K562 (cell line): Measurements from ENCODE around the gene PRRC2A. TPM values are rescaled to one million over a fixed set of nuclear protein-coding genes. Genes with fewer than 3 reads are reported as not detected.

Source experiments
- ARID1B ChIP-seq: fragments of 450-650 bp; IDR thresholded peaks from 2 replicates; pipeline ENCODE4 v1.6.1; 2016; ENCODE audit warnings: antibody characterized with exemption, mild to moderate bottlenecking, inconsistent platforms
- BHLHE40 ChIP-seq: IDR thresholded peaks from 2 replicates; pipeline ENCODE4 v1.6.1; 2011; ENCODE audit warnings: low read length, improper control_type of control experiment
- BRF1 ChIP-seq: IDR thresholded peaks from 3 replicates; pipeline ENCODE4 v1.6.1; 2011; ENCODE audit warnings: borderline replicate concordance, mild to moderate bottlenecking; ENCODE audit not compliant: insufficient read length; ENCODE audit errors: extremely low read depth
- COPS2 ChIP-seq: fragments of 450-650 bp; conservative IDR thresholded peaks from 2 replicates; pipeline ENCODE4 v1.6.1; 2016; ENCODE audit warnings: mild to moderate bottlenecking, moderate library complexity
- FIP1L1 ChIP-seq: fragments of 200-400 bp; formaldehyde crosslinking; IDR thresholded peaks from 2 replicates; pipeline ENCODE4 v1.6.1; 2018; ENCODE audit warnings: mild to moderate bottlenecking, low read depth, low read length; ENCODE audit not compliant: poor library complexity, severe bottlenecking
- FOSL1 ChIP-seq: fragments of 200-800 bp; sonication (Bioruptor generic); conservative IDR thresholded peaks from 2 replicates; pipeline ENCODE4 v1.6.1; 2016; ENCODE audit warnings: missing genetic modification characterization, missing compliant biosample characterization
- GABPA ChIP-seq: fragments of 200-800 bp; sonication (Bioruptor generic); conservative IDR thresholded peaks from 2 replicates; pipeline ENCODE4 v1.6.1; 2016; ENCODE audit warnings: low read depth, missing genetic modification characterization, missing compliant biosample characterization
- SAP30 ChIP-seq: fragments of 200-600 bp; sonication (generic); IDR thresholded peaks from 2 replicates; pipeline ENCODE4 v1.6.1; 2012; ENCODE audit warnings: borderline replicate concordance, low read depth, mild to moderate bottlenecking, moderate library complexity, low read length, control low read depth, inconsistent platforms; ENCODE audit not compliant: insufficient read depth, poor library complexity, severe bottlenecking
- SIN3A ChIP-seq, 2 experiments: fragments of 150-350 bp in 1 of 2; IDR thresholded peaks; 2 replicates each; pipeline ENCODE4 v1.6.1; 2011 to 2016; ENCODE audit warnings: borderline replicate concordance in 2 of 2, low read depth in 2 of 2, low read length in 2 of 2, mild to moderate bottlenecking in 2 of 2, moderate library complexity in 2 of 2; ENCODE audit not compliant: control insufficient read depth in 1 of 2
- SP1 ChIP-seq: sonication (generic); formaldehyde crosslinking; IDR thresholded peaks from 2 replicates; pipeline ENCODE4 v1.8.1; 2022; ENCODE audit warnings: mild to moderate bottlenecking, missing genetic modification reagents
- TCF3 ChIP-seq: sonication (generic); formaldehyde crosslinking; IDR thresholded peaks from 2 replicates; pipeline ENCODE4 v1.4.0; 2020; ENCODE audit warnings: mild to moderate bottlenecking, missing genetic modification reagents
- ZBTB1 ChIP-seq: sonication (generic); formaldehyde crosslinking; IDR thresholded peaks from 2 replicates; pipeline ENCODE4 v1.8.1; 2023; ENCODE audit warnings: missing genetic modification reagents, low read depth, mild to moderate bottlenecking, borderline replicate concordance
- ZNF133 ChIP-seq: fragments of 250-450 bp; sonication (Bioruptor Pico); IDR thresholded peaks from 2 replicates; pipeline ENCODE4 v1.4.0; 2020; ENCODE audit warnings: mild to moderate bottlenecking
- ZNF717 ChIP-seq: fragments of 250-450 bp; sonication (Bioruptor Pico); IDR thresholded peaks from 2 replicates; pipeline ENCODE4 v1.5.0; 2021
- polyA plus RNA-seq, 8 experiments: library from polyadenylated mRNA; depleted of rRNA in 4 of 8; stranded (reverse) in 5 of 8; unstranded in 3 of 8; fragments of >200 nt; fragmentation: Nextera tagmentation in 2 of 8; fragmentation: Illumina TruSeq in 1 of 8; extraction: Ambion mirVana in 2 of 8; extraction: Trizol in 1 of 8; gene quantifications; 2 replicates each; pipeline versions ENCODE4 v1.2.1 to v1.2.3, GENCODE V29; 2011 to 2014; ENCODE audit warnings: inconsistent platforms in 1 of 8, missing spikeins in 1 of 8
- total RNA-seq, 7 experiments: library from RNA; depleted of rRNA in 6 of 7; stranded (reverse); fragments of >200 nt in 6 of 7; fragmentation: Illumina TruSeq in 2 of 7; extraction: Trizol in 2 of 7; gene quantifications; 2 replicates each; pipeline versions ENCODE4 v1.2.1 to v1.2.3, GENCODE V29; 2011 to 2021; ENCODE audit warnings: low replicate concordance in 1 of 7
- TF ChIP-seq, protein P1 (sequence below): fragments of 450-650 bp; formaldehyde crosslinking; IDR thresholded peaks from 2 replicates; pipeline ENCODE4 v1.4.0; 2022; ENCODE audit warnings: missing genetic modification characterization
- TF ChIP-seq, protein P2 (sequence below): fragments of 450-650 bp; formaldehyde crosslinking; conservative IDR thresholded peaks from 2 replicates; pipeline ENCODE4 v1.4.0; 2022; ENCODE audit warnings: mild to moderate bottlenecking, missing genetic modification characterization
- TF ChIP-seq, protein P3 (sequence below): sonication (generic); formaldehyde crosslinking; IDR thresholded peaks from 2 replicates; pipeline ENCODE4 v1.9.0; 2022; ENCODE audit warnings: mild to moderate bottlenecking, missing genetic modification reagents
- TF ChIP-seq, protein P4 (sequence below): sonication (generic); formaldehyde crosslinking; IDR thresholded peaks from 2 replicates; pipeline ENCODE4 v1.8.1; 2023; ENCODE audit warnings: mild to moderate bottlenecking, missing genetic modification reagents, moderate library complexity
- TF ChIP-seq, protein P5 (sequence below): fragments of 450-650 bp; formaldehyde crosslinking; IDR thresholded peaks from 2 replicates; pipeline ENCODE4 v1.4.0; 2020; ENCODE audit warnings: mild to moderate bottlenecking, moderate library complexity
- TF ChIP-seq, protein P6 (sequence below): sonication (generic); formaldehyde crosslinking; IDR thresholded peaks from 2 replicates; pipeline ENCODE4 v1.8.1; 2022; ENCODE audit warnings: missing genetic modification reagents

Gene PRRC2A
- total and polyA plus RNA-seq, 9 of the 15 experiments (the other 6 are each of a cell fraction or from before 2014, with no cell fraction given), result 1.0 to 332 (median 63.0) TPM

DNA sequence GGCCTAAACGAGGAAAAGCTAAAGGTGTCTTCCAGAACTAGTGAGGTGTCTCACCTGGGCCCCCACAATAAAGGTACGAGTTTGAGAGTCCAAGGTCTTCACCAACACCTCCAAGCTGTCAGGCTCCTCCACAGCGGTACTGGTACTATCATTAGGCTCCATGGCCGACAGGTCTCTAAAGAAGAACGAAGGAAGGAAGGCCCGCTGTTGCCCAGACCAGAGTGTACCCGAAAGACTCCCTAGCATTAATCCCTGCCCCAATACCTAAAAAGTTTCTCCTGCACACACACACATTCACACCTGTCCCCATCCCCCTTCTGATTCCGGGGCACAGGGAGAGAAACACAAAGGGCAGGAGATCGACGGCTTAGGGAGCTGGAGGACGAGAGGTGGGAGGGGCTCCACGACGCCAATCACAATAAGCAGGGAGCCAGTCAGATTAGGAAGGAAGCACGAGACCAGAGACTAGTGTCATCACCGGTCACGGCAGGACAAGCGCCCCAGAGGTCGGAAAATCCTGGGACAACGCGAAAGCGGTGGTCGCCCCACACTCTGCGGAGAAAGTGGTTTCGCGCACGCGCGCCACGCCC lies 31.2 kb downstream of the PRRC2A start (continued):
- TF ChIP-seq SIN3A (IDR thresholded peaks at IDR 0.05; ENCODE audit: borderline replicate concordance in 2 of 2, control insufficient read depth in 1 of 2, low read depth in 2 of 2, low read length in 2 of 2) (peak in 1 of 2 experiments; percentile 90; a peak in 2 of 4 replicates), BHLHE40 (peak; percentile 99), SP1 (CRISPR knock-in tag) (no peak), BRF1 (no peak), COPS2 (no peak), ZNF133 (CRISPR knock-in tag) (no peak), FIP1L1 (no peak), TCF3 (no peak), GABPA (tag) (no peak), SAP30 (peak; percentile 93), ZBTB1 (CRISPR knock-in tag) (0 out of 2 replicates have a peak, but pooled peaks have one; percentile 13), FOSL1 (tag) (no peak), ZNF717 (CRISPR knock-in tag) (no peak), ARID1B (no peak)
- TF ChIP-seq, protein P1, sequence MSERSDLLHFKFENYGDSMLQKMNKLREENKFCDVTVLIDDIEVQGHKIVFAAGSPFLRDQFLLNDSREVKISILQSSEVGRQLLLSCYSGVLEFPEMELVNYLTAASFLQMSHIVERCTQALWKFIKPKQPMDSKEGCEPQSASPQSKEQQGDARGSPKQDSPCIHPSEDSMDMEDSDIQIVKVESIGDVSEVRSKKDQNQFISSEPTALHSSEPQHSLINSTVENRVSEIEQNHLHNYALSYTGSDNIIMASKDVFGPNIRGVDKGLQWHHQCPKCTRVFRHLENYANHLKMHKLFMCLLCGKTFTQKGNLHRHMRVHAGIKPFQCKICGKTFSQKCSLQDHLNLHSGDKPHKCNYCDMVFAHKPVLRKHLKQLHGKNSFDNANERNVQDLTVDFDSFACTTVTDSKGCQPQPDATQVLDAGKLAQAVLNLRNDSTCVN (CRISPR knock-in tag), result peak; percentile 88
- TF ChIP-seq, protein P2, sequence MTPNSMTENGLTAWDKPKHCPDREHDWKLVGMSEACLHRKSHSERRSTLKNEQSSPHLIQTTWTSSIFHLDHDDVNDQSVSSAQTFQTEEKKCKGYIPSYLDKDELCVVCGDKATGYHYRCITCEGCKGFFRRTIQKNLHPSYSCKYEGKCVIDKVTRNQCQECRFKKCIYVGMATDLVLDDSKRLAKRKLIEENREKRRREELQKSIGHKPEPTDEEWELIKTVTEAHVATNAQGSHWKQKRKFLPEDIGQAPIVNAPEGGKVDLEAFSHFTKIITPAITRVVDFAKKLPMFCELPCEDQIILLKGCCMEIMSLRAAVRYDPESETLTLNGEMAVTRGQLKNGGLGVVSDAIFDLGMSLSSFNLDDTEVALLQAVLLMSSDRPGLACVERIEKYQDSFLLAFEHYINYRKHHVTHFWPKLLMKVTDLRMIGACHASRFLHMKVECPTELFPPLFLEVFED (CRISPR knock-in tag), result peak; percentile 56; the same call in 1 of the 2 replicates
- TF ChIP-seq, protein P3, sequence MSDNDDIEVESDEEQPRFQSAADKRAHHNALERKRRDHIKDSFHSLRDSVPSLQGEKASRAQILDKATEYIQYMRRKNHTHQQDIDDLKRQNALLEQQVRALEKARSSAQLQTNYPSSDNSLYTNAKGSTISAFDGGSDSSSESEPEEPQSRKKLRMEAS (CRISPR knock-in tag), result no peak; the same call in 1 of the 2 replicates
- TF ChIP-seq, protein P4, sequence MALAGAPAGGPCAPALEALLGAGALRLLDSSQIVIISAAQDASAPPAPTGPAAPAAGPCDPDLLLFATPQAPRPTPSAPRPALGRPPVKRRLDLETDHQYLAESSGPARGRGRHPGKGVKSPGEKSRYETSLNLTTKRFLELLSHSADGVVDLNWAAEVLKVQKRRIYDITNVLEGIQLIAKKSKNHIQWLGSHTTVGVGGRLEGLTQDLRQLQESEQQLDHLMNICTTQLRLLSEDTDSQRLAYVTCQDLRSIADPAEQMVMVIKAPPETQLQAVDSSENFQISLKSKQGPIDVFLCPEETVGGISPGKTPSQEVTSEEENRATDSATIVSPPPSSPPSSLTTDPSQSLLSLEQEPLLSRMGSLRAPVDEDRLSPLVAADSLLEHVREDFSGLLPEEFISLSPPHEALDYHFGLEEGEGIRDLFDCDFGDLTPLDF, result peak; percentile 65; the same call in 1 of the 2 replicates
- TF ChIP-seq, protein P5, sequence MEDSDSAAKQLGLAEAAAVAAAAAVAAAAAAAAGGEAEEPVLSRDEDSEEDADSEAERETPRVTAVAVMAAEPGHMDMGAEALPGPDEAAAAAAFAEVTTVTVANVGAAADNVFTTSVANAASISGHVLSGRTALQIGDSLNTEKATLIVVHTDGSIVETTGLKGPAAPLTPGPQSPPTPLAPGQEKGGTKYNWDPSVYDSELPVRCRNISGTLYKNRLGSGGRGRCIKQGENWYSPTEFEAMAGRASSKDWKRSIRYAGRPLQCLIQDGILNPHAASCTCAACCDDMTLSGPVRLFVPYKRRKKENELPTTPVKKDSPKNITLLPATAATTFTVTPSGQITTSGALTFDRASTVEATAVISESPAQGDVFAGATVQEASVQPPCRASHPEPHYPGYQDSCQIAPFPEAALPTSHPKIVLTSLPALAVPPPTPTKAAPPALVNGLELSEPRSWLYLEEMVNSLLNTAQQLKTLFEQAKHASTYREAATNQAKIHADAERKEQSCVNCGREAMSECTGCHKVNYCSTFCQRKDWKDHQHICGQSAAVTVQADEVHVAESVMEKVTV (CRISPR knock-in tag), result no peak
- TF ChIP-seq, protein P6, sequence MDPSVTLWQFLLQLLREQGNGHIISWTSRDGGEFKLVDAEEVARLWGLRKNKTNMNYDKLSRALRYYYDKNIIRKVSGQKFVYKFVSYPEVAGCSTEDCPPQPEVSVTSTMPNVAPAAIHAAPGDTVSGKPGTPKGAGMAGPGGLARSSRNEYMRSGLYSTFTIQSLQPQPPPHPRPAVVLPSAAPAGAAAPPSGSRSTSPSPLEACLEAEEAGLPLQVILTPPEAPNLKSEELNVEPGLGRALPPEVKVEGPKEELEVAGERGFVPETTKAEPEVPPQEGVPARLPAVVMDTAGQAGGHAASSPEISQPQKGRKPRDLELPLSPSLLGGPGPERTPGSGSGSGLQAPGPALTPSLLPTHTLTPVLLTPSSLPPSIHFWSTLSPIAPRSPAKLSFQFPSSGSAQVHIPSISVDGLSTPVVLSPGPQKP (CRISPR knock-in tag), result no peak
